Embryonic facial prominence (tissue), 1 donor: ENCODE results near the gene KRT85.

Experiments
- DNase-seq: peaks from one replicate; pipeline ENCODE4 v3.0.0-alpha.2; 2016; ENCODE audit errors: extremely low spot score

KRT85 gene

GRCh38 chr12:52394836-52395405, 27.6 kb upstream of the KRT85 start:
- no peak for DNase-seq

GRCh38 chr12:52392465-52393007, 25.3 kb upstream of the KRT85 start:
- DNase-seq: no peak

DNA sequence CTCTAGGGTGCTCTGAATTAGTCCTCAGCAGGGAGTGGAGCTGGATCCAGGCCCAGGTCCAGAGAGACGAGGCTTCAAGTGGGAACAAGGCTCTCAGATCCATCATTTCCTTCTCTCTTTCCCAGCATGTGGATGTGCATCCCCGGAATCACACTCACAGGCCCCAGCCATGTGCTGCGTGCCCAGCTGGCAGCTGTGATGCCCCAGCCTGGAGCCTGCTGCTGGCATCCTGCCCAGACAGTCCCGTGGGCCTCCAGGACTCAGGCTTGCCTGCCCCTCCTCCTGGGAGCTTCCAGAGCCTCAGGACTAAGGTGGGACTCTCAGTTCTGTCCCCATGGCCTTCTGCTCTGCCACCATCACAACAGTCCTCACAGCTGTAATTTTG, 24.3 kb upstream of the KRT85 start:
- DNase-seq: no peak

DNA sequence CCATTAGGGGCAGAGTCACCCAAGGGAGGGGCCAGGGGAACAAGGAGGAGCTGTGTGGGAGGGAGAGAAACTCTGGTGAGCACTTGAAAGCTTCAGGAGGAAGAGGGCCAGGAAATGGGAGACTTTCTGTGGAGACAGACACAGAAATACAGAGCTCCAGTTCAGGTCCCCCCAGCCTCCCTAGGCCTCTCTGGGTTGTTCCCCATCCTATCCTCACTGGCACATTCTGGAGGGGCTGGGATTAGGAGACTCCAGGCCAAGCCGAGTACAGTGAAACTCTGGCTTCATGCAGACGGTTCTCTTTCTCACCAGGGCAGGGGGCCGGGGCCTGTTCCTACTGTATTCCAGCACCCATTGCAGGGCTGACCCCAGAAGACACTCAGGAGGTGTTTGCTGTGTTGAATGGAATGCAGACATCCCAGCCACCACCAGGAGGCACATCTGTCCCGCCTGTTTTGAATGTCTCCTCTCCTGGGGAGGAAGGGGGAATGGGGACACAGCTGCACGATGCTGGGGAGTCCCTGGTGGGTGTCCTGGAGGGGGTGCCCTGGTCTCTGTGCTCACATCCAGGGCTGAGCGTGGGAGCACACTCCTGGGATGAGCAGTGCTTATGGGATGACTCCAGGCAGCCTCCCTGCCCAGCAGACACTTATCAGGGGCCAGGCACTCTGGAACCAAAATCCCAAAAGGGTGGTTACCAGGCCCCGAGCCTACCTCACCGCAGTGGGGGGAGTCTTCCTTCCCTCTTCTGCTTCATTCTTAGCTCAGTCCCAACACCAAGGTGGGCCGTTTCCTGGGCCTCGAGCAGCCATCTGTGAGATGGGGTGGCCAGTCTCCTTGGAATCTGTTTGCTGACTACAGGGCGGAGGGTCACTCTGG, 23.7 kb upstream of the KRT85 start:
- no peak for DNase-seq

- no peak for DNase-seq
Observed at GRCh38 chr12:52389313-52390207, 22.3 kb upstream of the KRT85 start.

DNA sequence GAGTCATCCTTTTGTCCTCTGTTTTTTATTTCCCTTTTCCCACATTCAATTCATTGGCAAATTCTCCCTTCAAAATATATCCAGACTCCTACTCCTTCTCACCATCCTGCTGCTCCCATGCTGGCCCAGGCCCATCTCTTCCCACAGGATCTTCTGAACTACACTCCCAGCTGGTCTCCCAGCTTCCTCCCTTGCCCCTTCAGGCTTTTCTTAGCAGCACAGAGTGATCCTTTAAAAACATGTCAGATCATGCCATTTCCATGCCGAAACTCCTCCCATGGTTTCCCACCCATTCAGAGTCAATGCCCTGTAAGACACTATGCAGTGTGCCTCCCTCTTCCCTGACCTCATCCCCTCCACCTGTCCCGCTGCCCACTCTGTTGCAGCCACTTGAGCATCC, 20.6 kb upstream of the KRT85 start:
- no peak for DNase-seq

DNA sequence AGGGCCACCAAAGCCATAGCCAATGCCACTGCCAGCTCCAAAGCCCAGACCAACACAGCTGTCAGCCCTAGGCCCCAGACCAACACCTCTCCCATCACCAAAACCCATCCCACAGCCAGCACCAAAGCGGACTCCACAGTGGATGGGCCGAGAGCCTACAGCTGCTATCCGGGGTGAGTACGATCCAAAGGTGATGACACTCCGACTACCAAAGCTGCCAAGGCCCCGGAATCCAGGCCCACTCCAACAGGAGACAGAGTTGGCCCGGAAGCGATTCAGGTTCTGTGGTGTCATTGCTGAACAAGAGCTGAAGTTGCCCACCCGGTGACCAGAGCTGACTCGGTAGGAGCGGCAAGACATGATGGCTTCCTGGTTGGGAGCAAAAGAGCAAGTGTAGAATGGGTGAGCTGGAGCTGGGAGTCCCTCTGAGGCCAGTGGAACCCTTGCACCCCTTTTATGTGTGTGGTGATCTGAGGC, 18.0 kb upstream of the KRT85 start, which contains the start of gene KRT84:
Gene KRT84, minus strand, starts transcription at position 427 of the 477 bp plus-strand sequence. Its CDS starts 67 bp downstream, at position 360.
- DNase-seq: no peak

- DNase-seq: no peak
Observed at GRCh38 chr12:52383331-52383730, 16.1 kb upstream of the KRT85 start.

DNA sequence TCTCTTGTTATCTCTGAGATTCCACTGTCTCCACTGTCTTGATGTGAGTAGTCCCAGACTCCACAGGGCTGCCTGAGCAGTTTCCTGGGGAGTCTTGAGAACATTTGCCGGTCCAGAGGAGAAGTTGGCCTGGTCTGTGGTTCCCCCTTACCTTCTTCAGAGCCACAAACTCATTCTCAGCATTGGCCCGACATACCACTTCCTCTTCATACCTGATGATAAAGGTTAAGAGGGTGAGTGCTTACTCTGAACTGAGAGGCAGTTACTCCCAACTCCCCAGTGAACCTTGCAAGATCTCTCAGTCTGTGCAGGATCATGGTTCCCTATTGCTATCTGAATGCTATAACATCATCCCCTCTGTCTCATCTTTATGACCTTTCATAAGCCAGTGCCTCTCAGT, 15.6 kb upstream of the KRT85 start:
- DNase-seq: no peak

- no peak for DNase-seq
Observed at GRCh38 chr12:52381206-52381605, 13.9 kb upstream of the KRT85 start.

DNA sequence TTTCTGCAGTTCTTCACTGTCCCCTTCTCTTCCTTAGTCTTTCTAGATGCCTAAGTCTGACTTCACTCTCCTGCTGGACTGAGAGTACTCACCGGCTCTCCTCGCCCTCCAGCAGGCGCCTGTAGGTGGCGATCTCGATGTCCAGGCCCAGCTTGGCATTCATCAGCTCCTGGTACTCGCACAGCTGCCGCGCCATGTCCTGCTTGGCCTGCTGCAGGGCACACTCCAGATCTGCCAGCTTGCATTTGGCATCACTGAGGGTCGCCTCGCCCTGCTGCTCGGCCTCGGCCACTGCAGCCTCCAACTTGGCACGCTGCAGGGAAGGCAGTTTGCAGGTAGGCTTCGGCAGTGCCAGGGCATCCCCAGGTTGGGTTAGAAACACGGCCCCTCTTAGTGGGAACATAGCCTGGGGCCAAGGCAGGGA, 13.0 kb upstream of the KRT85 start:
- no peak for DNase-seq

DNA sequence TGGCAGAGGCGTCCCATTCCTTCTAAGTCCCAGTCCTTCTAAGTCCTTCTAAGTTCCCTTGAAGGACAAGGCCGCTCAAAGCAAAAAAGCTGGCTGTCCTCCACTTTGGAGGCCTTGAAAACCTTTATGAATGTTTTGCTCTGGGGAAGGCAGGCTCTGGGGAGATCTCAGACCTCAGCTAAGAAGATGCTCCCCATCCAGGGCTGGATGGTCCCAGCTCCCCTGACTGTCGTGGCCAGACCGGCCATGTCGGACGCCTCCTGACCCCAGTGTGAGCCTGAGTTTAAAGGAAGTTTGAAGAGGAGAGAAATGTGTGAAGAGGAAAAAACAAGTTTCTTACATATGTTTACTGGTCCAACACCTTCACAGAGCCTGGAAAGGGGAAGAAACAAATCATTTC, 12.3 kb upstream of the KRT85 start:
- DNase-seq: no peak

- no peak for DNase-seq
Observed at GRCh38 chr12:52378091-52378490, 10.8 kb upstream of the KRT85 start.

GRCh38 chr12:52377266-52377665, 10.0 kb upstream of the KRT85 start:
- DNase-seq: no peak

DNA sequence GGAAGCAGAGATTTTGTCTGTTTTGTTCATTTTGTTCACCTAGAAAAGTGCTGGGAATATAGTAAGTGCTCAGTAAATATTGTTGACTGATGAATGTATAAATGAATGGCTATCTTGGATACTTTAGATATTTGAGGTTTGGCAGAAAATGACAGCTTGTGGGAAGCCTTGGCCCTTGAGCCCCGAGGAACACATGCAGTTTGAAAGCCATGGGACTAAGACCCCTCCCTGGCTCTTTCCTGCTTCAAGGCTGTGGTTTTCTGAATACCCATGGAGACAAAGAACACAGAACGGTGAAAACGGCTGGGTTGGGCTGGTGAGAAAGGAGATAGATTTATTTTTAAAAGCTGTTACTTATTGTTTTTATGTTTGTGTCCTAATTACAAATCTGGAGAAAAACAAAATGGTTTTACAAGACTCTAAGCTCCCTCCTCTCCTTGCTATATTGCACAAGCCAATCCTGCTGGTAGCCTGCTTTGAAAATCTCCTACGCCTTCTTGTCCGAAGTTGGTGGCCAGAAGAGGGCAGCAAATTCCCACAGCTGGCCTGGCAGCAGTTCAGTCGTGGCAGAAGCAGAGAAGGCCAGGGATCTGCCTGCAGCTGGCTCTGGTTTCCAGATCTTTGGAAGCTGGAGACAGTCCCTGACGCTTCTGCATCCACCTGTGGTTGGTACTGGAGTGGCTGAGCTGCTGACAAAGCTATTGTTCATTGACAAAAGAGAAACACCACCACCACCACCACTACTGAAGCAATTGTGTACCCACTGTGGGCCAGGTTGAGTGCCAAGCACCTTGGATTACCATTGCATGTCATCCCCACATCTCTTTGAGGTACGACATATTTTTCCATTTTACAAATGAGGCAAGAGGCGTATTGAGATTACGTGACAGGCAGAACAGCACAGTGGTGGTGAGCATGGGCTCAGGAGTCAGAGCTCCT, 5.2 kb upstream of the KRT85 start:
- DNase-seq: peak; percentile 81

GRCh38 chr12:52371716-52372115, 4.4 kb upstream of the KRT85 start:
- no peak for DNase-seq

DNA sequence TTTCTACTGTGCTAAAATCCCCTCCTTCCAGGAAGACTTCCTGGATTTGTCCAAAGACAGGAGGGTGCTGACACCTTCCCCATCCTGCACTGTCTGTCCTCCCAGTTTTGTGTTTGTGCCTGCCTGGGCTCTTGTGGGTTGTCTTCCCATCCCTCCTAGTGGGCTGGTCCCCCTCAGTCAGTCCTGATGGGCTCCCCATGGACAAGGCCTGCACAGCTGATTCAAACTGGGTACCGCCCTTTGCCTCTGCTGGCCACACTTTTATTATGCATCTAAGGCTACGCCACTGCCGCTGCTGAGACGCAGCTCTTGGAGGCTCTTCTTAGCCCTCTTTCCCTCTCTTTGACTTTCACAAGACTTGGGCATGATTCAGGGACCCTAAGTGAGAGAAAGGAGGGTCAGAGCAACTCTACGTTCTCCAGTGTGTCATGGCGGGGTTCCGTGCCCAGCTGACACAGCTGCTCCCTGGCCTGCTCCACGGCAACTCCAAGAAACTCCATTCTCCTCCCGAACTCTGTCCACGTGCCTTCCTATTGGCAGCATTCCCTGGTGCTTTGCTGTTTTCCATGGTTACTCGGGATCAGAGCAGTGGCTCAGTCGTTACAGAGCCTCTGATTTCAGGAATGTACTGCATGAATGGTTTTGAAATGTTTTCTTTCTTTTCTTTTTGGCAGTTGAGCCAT, 3.8 kb upstream of the KRT85 start:
- peak; percentile 64 for DNase-seq

GRCh38 chr12:52369809-52370208, 2.5 kb upstream of the KRT85 start:
- DNase-seq: no peak

- DNase-seq: no peak
Observed at GRCh38 chr12:52369211-52369610, 1.9 kb upstream of the KRT85 start.

- DNase-seq: no peak
Observed at GRCh38 chr12:52368508-52368907, 1.2 kb upstream of the KRT85 start.
